PC-3 (cell line): ENCODE measurements around the gene ZCCHC9.

Source experiments
- EZH2 ChIP-seq: fragments of 300-600 bp; sonication (generic); IDR thresholded peaks from one replicate; pipeline ENCODE4 v1.6.1; 2017; ENCODE audit warnings: antibody characterized with exemption, mild to moderate bottlenecking, low read length; ENCODE audit not compliant: unreplicated experiment
- TF ChIP-seq, protein P1 (sequence below): fragments of 300-600 bp; sonication (generic); conservative IDR thresholded peaks from 2 replicates; pipeline ENCODE4 v1.5.1; 2017; ENCODE audit warnings: antibody characterized with exemption, low read depth, mild to moderate bottlenecking, low read length

- TF ChIP-seq, protein P1, sequence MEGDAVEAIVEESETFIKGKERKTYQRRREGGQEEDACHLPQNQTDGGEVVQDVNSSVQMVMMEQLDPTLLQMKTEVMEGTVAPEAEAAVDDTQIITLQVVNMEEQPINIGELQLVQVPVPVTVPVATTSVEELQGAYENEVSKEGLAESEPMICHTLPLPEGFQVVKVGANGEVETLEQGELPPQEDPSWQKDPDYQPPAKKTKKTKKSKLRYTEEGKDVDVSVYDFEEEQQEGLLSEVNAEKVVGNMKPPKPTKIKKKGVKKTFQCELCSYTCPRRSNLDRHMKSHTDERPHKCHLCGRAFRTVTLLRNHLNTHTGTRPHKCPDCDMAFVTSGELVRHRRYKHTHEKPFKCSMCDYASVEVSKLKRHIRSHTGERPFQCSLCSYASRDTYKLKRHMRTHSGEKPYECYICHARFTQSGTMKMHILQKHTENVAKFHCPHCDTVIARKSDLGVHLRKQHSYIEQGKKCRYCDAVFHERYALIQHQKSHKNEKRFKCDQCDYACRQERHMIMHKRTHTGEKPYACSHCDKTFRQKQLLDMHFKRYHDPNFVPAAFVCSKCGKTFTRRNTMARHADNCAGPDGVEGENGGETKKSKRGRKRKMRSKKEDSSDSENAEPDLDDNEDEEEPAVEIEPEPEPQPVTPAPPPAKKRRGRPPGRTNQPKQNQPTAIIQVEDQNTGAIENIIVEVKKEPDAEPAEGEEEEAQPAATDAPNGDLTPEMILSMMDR = no peak
- no peak for TF ChIP-seq EZH2
Observed at GRCh38 chr5:81288021-81288433, 13.4 kb upstream of the ZCCHC9 start.
